Small intestine (tissue), 7 donors: Measurements from ENCODE around the gene HOXB2. TPM values are rescaled to one million over a fixed set of nuclear protein-coding genes. Genes with fewer than 3 reads are reported as not detected.
"Not testable (repeated sequence)": the region's sequence is repeated elsewhere in the genome, so short reads cannot be mapped to it uniquely, and the experiment has no call there.

ENCODE experiments used
- DNase-seq, 2 donors: peaks; one replicate each; pipeline versions ENCODE4 v3.0.0 to v3.0.0-alpha.2; 2013
- FAIRE-seq: peaks from 2 replicates; lab custom pipeline; 2012; peaks lifted over from hg19 to GRCh38; lab: Jason Lieb, UNC
- H3K27ac ChIP-seq, 3 donors: one replicate each; pipeline ENCODE4 v1.5.1; 2013; ENCODE audit warnings: low read length in 2 of 3, mild to moderate bottlenecking in 2 of 3, control low read depth in 1 of 3, inconsistent platforms in 1 of 3, low read depth in 1 of 3, moderate library complexity in 1 of 3
- H3K27me3 ChIP-seq, 3 donors: one replicate each; pipeline ENCODE4 v1.6.1; 2013; ENCODE audit warnings: low read length in 3 of 3, inconsistent platforms in 1 of 3; ENCODE audit not compliant: control insufficient read depth in 3 of 3, insufficient read depth in 3 of 3
- H3K36me3 ChIP-seq, 3 donors: one replicate each; pipeline ENCODE4 v1.6.1; 2013; ENCODE audit warnings: low read length in 3 of 3, inconsistent platforms in 1 of 3, low read depth in 1 of 3, mild to moderate bottlenecking in 1 of 3, moderate library complexity in 1 of 3; ENCODE audit not compliant: control insufficient read depth in 3 of 3, insufficient read depth in 2 of 3
- H3K4me1 ChIP-seq, 3 donors: one replicate each; pipeline ENCODE4 v1.6.1; 2013; ENCODE audit warnings: low read length in 2 of 3, inconsistent platforms in 1 of 3, low read depth in 1 of 3, mild to moderate bottlenecking in 1 of 3, moderate library complexity in 1 of 3; ENCODE audit not compliant: control insufficient read depth in 3 of 3, insufficient read depth in 2 of 3
- H3K4me3 ChIP-seq, 3 donors: one replicate each; pipeline ENCODE4 v1.5.1; 2013; ENCODE audit warnings: low read length in 3 of 3, control low read depth in 1 of 3, inconsistent platforms in 1 of 3, low read depth in 1 of 3, mild to moderate bottlenecking in 1 of 3, moderate library complexity in 1 of 3
- H3K9me3 ChIP-seq, 2 donors: one replicate each; pipeline ENCODE4 v1.6.1; 2013; ENCODE audit warnings: low read depth in 1 of 2, low read length in 1 of 2; ENCODE audit not compliant: control insufficient read depth in 2 of 2, insufficient read depth in 1 of 2
- WGBS, 3 donors: extraction: QIAGEN DNeasy Blood & Tissue Kit; methylation state at CpG; one replicate each; pipeline ENCODE4 v1.1.7; 2013; 5-methylcytosine and 5-hydroxymethylcytosine counted together
- polyA plus RNA-seq, 4 donors: library from polyadenylated mRNA; stranded (reverse) in 3 of 4; unstranded in 1 of 4; fragments of 200-250 nt in 3 of 4; fragments of 120-200 nt in 1 of 4; gene quantifications; one replicate each; pipeline versions ENCODE4 v1.2.1 to v1.2.3, GENCODE V29; 2013
- donor health status: healthy with polysubstance abuse.
- donor health status: control.
- donor health status: control.
- donor health status: Bipolar disorder and iron deficiency.
- donor health status: healthy.

HOXB2 gene
- polyA plus RNA-seq, 4 donors, result 0.89 to 9.5 (median 6.2) TPM

- Histone ChIP-seq H3K36me3 (peaks cover 0 to 14% (median 0%) of the 10 kb centered on the region in 3 donors), H3K27me3 (peaks cover 0 to 71% (median 0%) of the 10 kb centered on the region in 3 donors), H3K4me3 (peak overlapping the region; percentile 42 to 69 (median 45)), H3K27ac (peak overlapping the region; percentile 85 to 95 (median 92)), H3K4me1 (peaks cover 0 to 10% (median 0%) of the 10 kb centered on the region in 3 donors), H3K9me3 (no peaks in the 10 kb centered on the region)
- FAIRE-seq, result no peak
- no peak for DNase-seq
- WGBS, 3 donors, result 6 to 18% (median 17%) methylated on average over 30 to 35 of the region's 36 CpGs
These were observed 3.3 kb downstream of the HOXB2 start for GRCh38 chr17:48541577-48542113.

- WGBS, 3 donors, result 30 to 46% (median 37%) methylated on average over 12 of the region's 12 CpGs
- Histone ChIP-seq H3K4me1 (peaks cover 0 to 5% (median 0%) of the 10 kb centered on the region in 3 donors), H3K27me3 (peaks cover 0 to 66% (median 0%) of the 10 kb centered on the region in 3 donors), H3K9me3 (no peaks in the 10 kb centered on the region), H3K27ac (peak overlapping the region; percentile 83 to 92 (median 85)), H3K4me3 (peak overlapping the region; percentile 42 to 69 (median 45)), H3K36me3 (peaks cover 0 to 14% (median 0%) of the 10 kb centered on the region in 3 donors)
- no peak for FAIRE-seq
- no peak for DNase-seq
These were observed 3.8 kb downstream of the HOXB2 start for GRCh38 chr17:48541036-48541576.

GRCh38 chr17:48540213-48540612 lies 4.7 kb downstream of the HOXB2 start:
- Histone ChIP-seq H3K4me3 (no peak overlapping the region), H3K9me3 (no peaks in the 10 kb centered on the region), H3K36me3 (peaks cover 0 to 14% (median 0%) of the 10 kb centered on the region in 3 donors), H3K4me1 (no peaks in the 10 kb centered on the region), H3K27ac (no peak overlapping the region), H3K27me3 (peaks cover 0 to 59% (median 0%) of the 10 kb centered on the region in 3 donors)
- no peak for DNase-seq
- 83 to 100% (median 93%) methylated on average over 1 of the region's 1 CpG for WGBS, 3 donors
- no peak for FAIRE-seq

GRCh38 chr17:48539177-48539576 lies 5.7 kb downstream of the HOXB2 start:
- Histone ChIP-seq H3K9me3 (no peaks in the 10 kb centered on the region), H3K4me1 (no peaks in the 10 kb centered on the region), H3K4me3 (no peak overlapping the region), H3K27me3 (peaks cover 0 to 49% (median 0%) of the 10 kb centered on the region in 3 donors), H3K36me3 (peaks cover 0 to 14% (median 0%) of the 10 kb centered on the region in 3 donors), H3K27ac (no peak overlapping the region)
- FAIRE-seq (no peak), DNase-seq (no peak)
- 81 to 85% (median 82%) methylated on average over 4 of the region's 4 CpGs for WGBS, 3 donors

- Histone ChIP-seq H3K27ac (no peak overlapping the region), H3K4me3 (no peak overlapping the region), H3K4me1 (no peaks in the 10 kb centered on the region), H3K9me3 (no peaks in the 10 kb centered on the region), H3K27me3 (peaks cover 0 to 42% (median 0%) of the 10 kb centered on the region in 3 donors), H3K36me3 (peaks cover 0 to 5% (median 0%) of the 10 kb centered on the region in 3 donors)
- FAIRE-seq (no peak), DNase-seq (no peak)
- 91 to 93% (median 92%) methylated on average over 3 of the region's 3 CpGs for WGBS, 3 donors
These were observed 7.6 kb downstream of the HOXB2 start for GRCh38 chr17:48537316-48537715.

- not testable (repeated sequence) for DNase-seq, H3K9me3 ChIP-seq, H3K4me3 ChIP-seq, H3K4me1 ChIP-seq, H3K27ac ChIP-seq, H3K36me3 ChIP-seq, FAIRE-seq
- H3K27me3 ChIP-seq, result peaks cover 0 to 36% (median 0%) of the 10 kb centered on the region in 3 donors
- WGBS, 3 donors, result 79 to 86% (median 82%) methylated on average over 9 of the region's 9 CpGs
These were observed 8.9 kb downstream of the HOXB2 start for GRCh38 chr17:48535793-48536559.

GRCh38 chr17:48532261-48532660 lies 12.6 kb downstream of the HOXB2 start:
- H3K9me3 ChIP-seq, result no peaks in the 10 kb centered on the region
- peaks cover 0 to 49% (median 2%) of the 10 kb centered on the region in 3 donors for H3K27me3 ChIP-seq
- DNase-seq, result no peak
- H3K36me3 ChIP-seq, result no peaks in the 10 kb centered on the region
- WGBS, 3 donors, result 44 to 81% (median 62%) methylated on average over 8 of the region's 8 CpGs
- FAIRE-seq, result no peak
- no peak overlapping the region for H3K4me3 ChIP-seq
- H3K4me1 ChIP-seq, result peaks cover 0 to 5% (median 0%) of the 10 kb centered on the region in 3 donors
- no peak overlapping the region for H3K27ac ChIP-seq

- peaks cover 0 to 62% (median 5%) of the 10 kb centered on the region in 3 donors for H3K27me3 ChIP-seq
- no peaks in the 10 kb centered on the region for H3K9me3 ChIP-seq
- H3K36me3 ChIP-seq, result no peaks in the 10 kb centered on the region
- no peak for FAIRE-seq
- H3K27ac ChIP-seq, result no peak within 1 kb of the TSS
- 64 to 79% (median 79%) methylated on average over 15 of the region's 15 CpGs for WGBS, 3 donors
- H3K4me3 ChIP-seq, result no peak within 1 kb of the TSS
- DNase-seq, result no peak
- H3K4me1 ChIP-seq, result peaks cover 0 to 10% (median 0%) of the 10 kb centered on the region in 3 donors
These were observed 14.0 kb downstream of the HOXB2 start, which contains the start of gene HOXB1 for GRCh38 chr17:48530887-48531272. HOXB1 (minus strand) TSS chr17:48531011; CDS start chr17:48530904, 107 bp downstream.
